HepG2 (cell line): ENCODE results near the gene SRF. TPM values are rescaled to one million over a fixed set of nuclear protein-coding genes. Genes with fewer than 3 reads are reported as not detected.

Source experiments
- EED ChIP-seq: sonication (generic); formaldehyde crosslinking; IDR thresholded peaks from 2 replicates; pipeline ENCODE4 v1.5.0; 2020; ENCODE audit warnings: mild to moderate bottlenecking, missing genetic modification reagents
- HOXA5 ChIP-seq: sonication (generic); formaldehyde crosslinking; IDR thresholded peaks from 2 replicates; pipeline ENCODE4 v1.4.0; 2020; ENCODE audit warnings: missing genetic modification reagents
- JUND ChIP-seq: sonication (generic); formaldehyde crosslinking; IDR thresholded peaks from 2 replicates; pipeline ENCODE4 v1.8.0; 2022; ENCODE audit warnings: mild to moderate bottlenecking, missing genetic modification reagents
- PITX1 ChIP-seq: sonication (generic); formaldehyde crosslinking; IDR thresholded peaks from 2 replicates; pipeline ENCODE4 v1.5.1; 2020; ENCODE audit warnings: mild to moderate bottlenecking, missing genetic modification reagents
- SIN3B ChIP-seq: fragments of 150-350 bp; IDR thresholded peaks from 2 replicates; pipeline ENCODE4 v1.6.1; 2014; ENCODE audit warnings: low read length
- YY1 ChIP-seq: IDR thresholded peaks from 2 replicates; pipeline ENCODE4 v1.6.1; 2011; ENCODE audit warnings: low read length, low read depth, moderate library complexity, mild to moderate bottlenecking; ENCODE audit not compliant: insufficient read depth, insufficient replicate concordance
- ZFP82 ChIP-seq: sonication (generic); formaldehyde crosslinking; IDR thresholded peaks from 2 replicates; pipeline ENCODE4 v1.5.1; 2020; ENCODE audit warnings: mild to moderate bottlenecking, missing genetic modification reagents, borderline replicate concordance
- ZKSCAN1 ChIP-seq: fragments of 150-350 bp; IDR thresholded peaks from 2 replicates; pipeline ENCODE4 v1.6.1; 2014; ENCODE audit warnings: low read length
- ZNF101 ChIP-seq: sonication (generic); formaldehyde crosslinking; IDR thresholded peaks from 2 replicates; pipeline ENCODE4 v1.4.0; 2020; ENCODE audit warnings: mild to moderate bottlenecking, low read depth, missing genetic modification reagents, borderline replicate concordance
- ZNF274 ChIP-seq: sonication (generic); formaldehyde crosslinking; IDR thresholded peaks from 2 replicates; pipeline ENCODE4 v1.5.1; 2020; ENCODE audit warnings: mild to moderate bottlenecking, missing genetic modification reagents
- ZNF383 ChIP-seq: sonication (generic); formaldehyde crosslinking; IDR thresholded peaks from 2 replicates; pipeline ENCODE4 v1.4.0; 2020; ENCODE audit warnings: missing genetic modification reagents, mild to moderate bottlenecking, borderline replicate concordance
- ZNF510 ChIP-seq: sonication (generic); formaldehyde crosslinking; IDR thresholded peaks from 2 replicates; pipeline ENCODE4 v1.4.0; 2020; ENCODE audit warnings: low read depth, mild to moderate bottlenecking, missing genetic modification reagents
- ZNF619 ChIP-seq: sonication (generic); formaldehyde crosslinking; IDR thresholded peaks from 2 replicates; pipeline ENCODE4 v1.4.0; 2020; ENCODE audit warnings: mild to moderate bottlenecking, missing genetic modification reagents
- polyA plus RNA-seq, 8 experiments: library from polyadenylated mRNA; depleted of rRNA in 3 of 8; stranded (reverse) in 7 of 8; unstranded in 1 of 8; fragments of >200 nt; fragmentation: Illumina TruSeq in 4 of 8; extraction: Trizol in 4 of 8; gene quantifications; 2 replicates each; pipeline versions ENCODE4 v1.2.1 to v1.2.3, GENCODE V29; 2011 to 2016; ENCODE audit warnings: low read depth in 4 of 8, missing spikeins in 1 of 8, mixed read lengths in 1 of 8; ENCODE audit not compliant: insufficient read depth in 1 of 8
- total RNA-seq, 5 experiments: library from RNA; depleted of rRNA; stranded (reverse); fragments of >200 nt; fragmentation: Illumina TruSeq; extraction: Trizol; gene quantifications; 2 replicates each; pipeline ENCODE4 v1.2.3, GENCODE V29; 2016; ENCODE audit warnings: low read depth in 1 of 5
- TF ChIP-seq, protein P1 (sequence below): sonication (generic); formaldehyde crosslinking; IDR thresholded peaks from 2 replicates; pipeline ENCODE4 v1.4.0; 2020; ENCODE audit warnings: mild to moderate bottlenecking, missing genetic modification reagents
- TF ChIP-seq, protein P2 (sequence below): sonication (generic); formaldehyde crosslinking; IDR thresholded peaks from 2 replicates; pipeline ENCODE4 v1.5.0; 2020; ENCODE audit warnings: mild to moderate bottlenecking, missing genetic modification reagents
- TF ChIP-seq, protein P3 (sequence below): sonication (generic); formaldehyde crosslinking; conservative IDR thresholded peaks from 2 replicates; pipeline ENCODE4 v1.4.0; 2020; ENCODE audit warnings: missing genetic modification reagents
- TF ChIP-seq, protein P4 (sequence below): sonication (generic); formaldehyde crosslinking; IDR thresholded peaks from 2 replicates; pipeline ENCODE4 v1.4.0; 2020; ENCODE audit warnings: mild to moderate bottlenecking, missing genetic modification reagents, borderline replicate concordance
- TF ChIP-seq, protein P5 (sequence below): sonication (generic); formaldehyde crosslinking; IDR thresholded peaks from 2 replicates; pipeline ENCODE4 v1.5.1; 2020; ENCODE audit warnings: missing genetic modification reagents, mild to moderate bottlenecking, borderline replicate concordance
- TF ChIP-seq, protein P6 (sequence below): sonication (generic); formaldehyde crosslinking; IDR thresholded peaks from 2 replicates; pipeline ENCODE4 v1.8.0; 2022; ENCODE audit warnings: missing genetic modification reagents, mild to moderate bottlenecking, inconsistent platforms, borderline replicate concordance

SRF gene
- total and polyA plus RNA-seq, 2 of the 13 experiments (the other 11 are each of a cell fraction or from before 2014, with no cell fraction given): 25.5 to 44.1 TPM

DNA sequence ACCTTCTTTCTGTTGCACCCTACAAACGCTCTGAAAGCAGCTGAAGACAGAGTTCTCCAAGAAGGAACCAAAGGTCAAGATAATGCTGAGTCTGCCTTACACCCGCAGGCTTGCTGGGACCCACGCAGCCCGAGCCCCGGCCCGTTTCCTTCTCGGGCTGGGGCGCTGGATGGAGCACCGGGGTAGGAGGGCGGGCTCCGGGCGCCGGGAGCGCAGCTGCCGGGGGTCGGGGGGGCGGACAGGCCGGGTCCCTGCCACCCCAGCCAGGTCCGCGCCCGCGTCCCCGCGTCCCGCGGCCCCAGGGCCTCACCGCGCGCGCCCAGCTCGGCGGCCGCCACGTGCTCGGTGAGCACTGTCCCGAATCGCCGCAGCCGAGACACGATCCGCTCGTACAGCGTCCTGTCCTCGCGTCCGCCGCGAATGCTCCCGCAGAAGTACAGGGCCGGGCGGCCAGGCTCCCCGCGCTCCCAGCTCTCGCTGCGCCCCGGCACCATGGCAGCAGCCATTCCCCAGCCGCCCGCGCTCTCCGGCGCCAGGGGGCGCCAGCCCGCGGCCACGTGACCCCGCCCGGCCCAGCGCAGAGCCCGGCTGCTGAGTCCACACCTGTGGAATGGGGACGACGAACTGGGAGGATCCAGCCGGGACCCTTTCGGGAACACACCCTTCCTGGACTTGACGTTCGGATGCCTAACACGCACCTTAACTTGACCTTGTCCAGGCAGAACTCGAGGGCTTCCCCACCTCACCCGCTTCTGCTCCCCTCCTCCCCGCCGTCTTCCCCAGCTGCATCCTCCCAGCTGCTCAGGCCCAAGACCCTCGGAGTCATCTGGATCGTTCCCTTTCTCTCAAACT lies 58.1 kb downstream of the SRF start, which contains the start of gene DNPH1 (continued):
- TF ChIP-seq JUND (0 out of 2 replicates have a peak, but pooled peaks have one; percentile 25), HOXA5 (0 out of 2 replicates have a peak, but pooled peaks have one; percentile 63), ZNF101 (CRISPR knock-in tag) (0 out of 2 replicates have a peak, but pooled peaks have one; percentile 64), EED (CRISPR knock-in tag) (peak; percentile 91), ZNF383 (peak; percentile 44; the same call in 1 of the 2 replicates), ZFP82 (no peak), PITX1 (peak; percentile 51; the same call in 1 of the 2 replicates), ZNF619 (peak; percentile 58; the same call in 1 of the 2 replicates), ZKSCAN1 (no peak), ZNF274 (CRISPR knock-in tag) (peak; percentile 21; the same call in 1 of the 2 replicates), YY1 (peak; percentile 94), SIN3B (no peak; the same call in 1 of the 2 replicates), ZNF510 (peak; percentile 21; the same call in 1 of the 2 replicates)
- TF ChIP-seq, protein P1, sequence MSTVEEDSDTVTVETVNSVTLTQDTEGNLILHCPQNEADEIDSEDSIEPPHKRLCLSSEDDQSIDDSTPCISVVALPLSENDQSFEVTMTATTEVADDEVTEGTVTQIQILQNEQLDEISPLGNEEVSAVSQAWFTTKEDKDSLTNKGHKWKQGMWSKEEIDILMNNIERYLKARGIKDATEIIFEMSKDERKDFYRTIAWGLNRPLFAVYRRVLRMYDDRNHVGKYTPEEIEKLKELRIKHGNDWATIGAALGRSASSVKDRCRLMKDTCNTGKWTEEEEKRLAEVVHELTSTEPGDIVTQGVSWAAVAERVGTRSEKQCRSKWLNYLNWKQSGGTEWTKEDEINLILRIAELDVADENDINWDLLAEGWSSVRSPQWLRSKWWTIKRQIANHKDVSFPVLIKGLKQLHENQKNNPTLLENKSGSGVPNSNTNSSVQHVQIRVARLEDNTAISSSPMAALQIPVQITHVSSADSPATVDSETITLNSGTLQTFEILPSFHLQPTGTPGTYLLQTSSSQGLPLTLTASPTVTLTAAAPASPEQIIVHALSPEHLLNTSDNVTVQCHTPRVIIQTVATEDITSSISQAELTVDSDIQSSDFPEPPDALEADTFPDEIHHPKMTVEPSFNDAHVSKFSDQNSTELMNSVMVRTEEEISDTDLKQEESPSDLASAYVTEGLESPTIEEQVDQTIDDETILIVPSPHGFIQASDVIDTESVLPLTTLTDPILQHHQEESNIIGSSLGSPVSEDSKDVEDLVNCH (CRISPR knock-in tag): peak; percentile 29; the same call in 1 of the 2 replicates
- TF ChIP-seq, protein P2, sequence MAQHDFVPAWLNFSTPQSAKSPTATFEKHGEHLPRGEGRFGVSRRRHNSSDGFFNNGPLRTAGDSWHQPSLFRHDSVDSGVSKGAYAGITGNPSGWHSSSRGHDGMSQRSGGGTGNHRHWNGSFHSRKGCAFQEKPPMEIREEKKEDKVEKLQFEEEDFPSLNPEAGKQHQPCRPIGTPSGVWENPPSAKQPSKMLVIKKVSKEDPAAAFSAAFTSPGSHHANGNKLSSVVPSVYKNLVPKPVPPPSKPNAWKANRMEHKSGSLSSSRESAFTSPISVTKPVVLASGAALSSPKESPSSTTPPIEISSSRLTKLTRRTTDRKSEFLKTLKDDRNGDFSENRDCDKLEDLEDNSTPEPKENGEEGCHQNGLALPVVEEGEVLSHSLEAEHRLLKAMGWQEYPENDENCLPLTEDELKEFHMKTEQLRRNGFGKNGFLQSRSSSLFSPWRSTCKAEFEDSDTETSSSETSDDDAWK: no peak
- TF ChIP-seq, protein P3, sequence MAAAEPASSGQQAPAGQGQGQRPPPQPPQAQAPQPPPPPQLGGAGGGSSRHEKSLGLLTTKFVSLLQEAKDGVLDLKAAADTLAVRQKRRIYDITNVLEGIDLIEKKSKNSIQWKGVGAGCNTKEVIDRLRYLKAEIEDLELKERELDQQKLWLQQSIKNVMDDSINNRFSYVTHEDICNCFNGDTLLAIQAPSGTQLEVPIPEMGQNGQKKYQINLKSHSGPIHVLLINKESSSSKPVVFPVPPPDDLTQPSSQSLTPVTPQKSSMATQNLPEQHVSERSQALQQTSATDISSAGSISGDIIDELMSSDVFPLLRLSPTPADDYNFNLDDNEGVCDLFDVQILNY (CRISPR knock-in tag): peak; percentile 60; the same call in 1 of the 2 replicates
- TF ChIP-seq, protein P4, sequence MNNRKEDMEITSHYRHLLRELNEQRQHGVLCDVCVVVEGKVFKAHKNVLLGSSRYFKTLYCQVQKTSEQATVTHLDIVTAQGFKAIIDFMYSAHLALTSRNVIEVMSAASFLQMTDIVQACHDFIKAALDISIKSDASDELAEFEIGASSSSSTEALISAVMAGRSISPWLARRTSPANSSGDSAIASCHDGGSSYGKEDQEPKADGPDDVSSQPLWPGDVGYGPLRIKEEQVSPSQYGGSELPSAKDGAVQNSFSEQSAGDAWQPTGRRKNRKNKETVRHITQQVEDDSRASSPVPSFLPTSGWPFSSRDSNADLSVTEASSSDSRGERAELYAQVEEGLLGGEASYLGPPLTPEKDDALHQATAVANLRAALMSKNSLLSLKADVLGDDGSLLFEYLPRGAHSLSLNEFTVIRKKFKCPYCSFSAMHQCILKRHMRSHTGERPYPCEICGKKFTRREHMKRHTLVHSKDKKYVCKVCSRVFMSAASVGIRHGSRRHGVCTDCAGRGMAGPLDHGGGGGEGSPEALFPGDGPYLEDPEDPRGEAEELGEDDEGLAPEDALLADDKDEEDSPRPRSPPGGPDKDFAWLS (CRISPR knock-in tag): no peak
- TF ChIP-seq, protein P5, sequence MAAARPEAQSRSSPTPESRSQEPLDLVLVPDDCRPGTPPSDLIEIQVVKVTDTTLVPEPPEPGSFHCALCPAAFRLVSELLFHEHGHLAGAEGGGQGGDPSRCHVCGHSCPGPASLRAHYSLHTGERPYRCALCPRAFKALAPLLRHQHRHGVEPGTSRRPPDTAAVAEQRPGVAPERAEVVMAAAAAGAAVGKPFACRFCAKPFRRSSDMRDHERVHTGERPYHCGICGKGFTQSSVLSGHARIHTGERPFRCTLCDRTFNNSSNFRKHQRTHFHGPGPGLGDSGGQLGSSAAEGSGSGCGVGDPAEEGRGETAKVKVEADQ (CRISPR knock-in tag): no peak; the same call in 1 of the 2 replicates
- TF ChIP-seq, protein P6, sequence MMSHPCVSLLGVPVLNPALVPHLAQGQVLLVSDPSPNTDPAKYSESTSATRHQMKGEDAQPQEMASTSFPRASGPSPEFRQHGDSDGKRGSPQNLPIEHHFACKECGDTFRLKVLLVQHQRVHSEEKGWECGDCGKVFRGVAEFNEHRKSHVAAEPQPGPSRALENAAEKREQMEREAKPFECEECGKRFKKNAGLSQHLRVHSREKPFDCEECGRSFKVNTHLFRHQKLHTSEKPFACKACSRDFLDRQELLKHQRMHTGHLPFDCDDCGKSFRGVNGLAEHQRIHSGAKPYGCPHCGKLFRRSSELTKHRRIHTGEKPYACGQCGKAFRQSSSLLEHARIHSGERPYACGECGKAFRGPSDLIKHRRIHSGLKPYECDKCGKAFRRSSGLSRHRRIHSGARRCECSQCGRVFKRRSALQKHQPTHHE: no peak
